NCI-H1048 (cell line): ENCODE data around the gene PPIE.

Experiments
- DNase-seq: peaks from one replicate; lab custom pipeline; 2025; lab: John Stamatoyannopoulos, UW

PPIE gene

GRCh38 chr1:39720094-39720999 lies 18.3 kb upstream of the PPIE start:
- DNase-seq: no peak

GRCh38 chr1:39721664-39722063 lies 17.0 kb upstream of the PPIE start:
- DNase-seq: no peak

- no peak for DNase-seq
Observed at GRCh38 chr1:39722495-39722894, 16.2 kb upstream of the PPIE start.

GRCh38 chr1:39726600-39726999 lies 12.1 kb upstream of the PPIE start:
- DNase-seq: no peak

GRCh38 chr1:39727221-39727931 lies 11.3 kb upstream of the PPIE start:
- DNase-seq: no peak

GRCh38 chr1:39727932-39728317 lies 10.8 kb upstream of the PPIE start:
- no peak for DNase-seq

GRCh38 chr1:39729030-39729429 lies 9.7 kb upstream of the PPIE start:
- no peak for DNase-seq

GRCh38 chr1:39729842-39730241 lies 8.8 kb upstream of the PPIE start:
- no peak for DNase-seq

GRCh38 chr1:39732730-39733129 lies 6.0 kb upstream of the PPIE start:
- no peak for DNase-seq

- DNase-seq: no peak
Observed at GRCh38 chr1:39733161-39733560, 5.5 kb upstream of the PPIE start.

GRCh38 chr1:39735731-39736130 lies 3.0 kb upstream of the PPIE start:
- no peak for DNase-seq

GRCh38 chr1:39737546-39738169 lies 1.0 kb upstream of the PPIE start:
- no peak for DNase-seq

- no peak for DNase-seq
Observed at GRCh38 chr1:39745016-39745670, 6.5 kb downstream of the PPIE start.

GRCh38 chr1:39751595-39751994 lies 12.9 kb downstream of the PPIE start:
- DNase-seq: no peak

- DNase-seq: no peak
Observed at GRCh38 chr1:39752703-39753102, 14.0 kb downstream of the PPIE start.

GRCh38 chr1:39753132-39754025 lies 14.7 kb downstream of the PPIE start:
- DNase-seq: no peak

GRCh38 chr1:39754026-39754570 lies 15.4 kb downstream of the PPIE start:
- DNase-seq: no peak

- DNase-seq: no peak
Observed at GRCh38 chr1:39754906-39755504, 16.3 kb downstream of the PPIE start.

- no peak for DNase-seq
Observed at GRCh38 chr1:39755965-39756659, 17.4 kb downstream of the PPIE start.

GRCh38 chr1:39757501-39757900 lies 18.8 kb downstream of the PPIE start:
- no peak for DNase-seq
